OCI-M2 (cell line): Measurements from ENCODE around the gene LYZL6.
"Not testable (repeated sequence)": the region's sequence is repeated elsewhere in the genome, so short reads cannot be mapped to it uniquely, and the experiment has no call there.

Experiments
- DNase-seq: peaks from one replicate; lab custom pipeline; 2025; ENCODE audit not compliant: unreplicated experiment; lab: John Stamatoyannopoulos, UW

Gene LYZL6

GRCh38 chr17:35947156-35947585 lies 3.7 kb upstream of the LYZL6 start:
- DNase-seq, result no peak

- no peak for DNase-seq
These were observed 638 bp upstream of the LYZL6 start for GRCh38 chr17:35944151-35944550.

GRCh38 chr17:35942588-35943186 lies 826 bp downstream of the LYZL6 start:
- peak; percentile 20 for DNase-seq

GRCh38 chr17:35938492-35938891 lies 5.0 kb downstream of the LYZL6 start:
- not testable (repeated sequence) for DNase-seq

- DNase-seq, result no peak
These were observed 7.5 kb downstream of the LYZL6 start for GRCh38 chr17:35936063-35936462.

GRCh38 chr17:35934760-35935159 lies 8.8 kb downstream of the LYZL6 start:
- DNase-seq, result no peak

GRCh38 chr17:35932586-35932985 lies 10.9 kb downstream of the LYZL6 start:
- no peak for DNase-seq

GRCh38 chr17:35931794-35932425 lies 11.6 kb downstream of the LYZL6 start:
- no peak for DNase-seq

GRCh38 chr17:35930211-35931065 lies 13.1 kb downstream of the LYZL6 start, which contains the start of gene RDM1:
Gene RDM1, minus strand, starts transcription at chr17:35930773. Its CDS starts 46 bp downstream, at chr17:35930727.
- no peak for DNase-seq

GRCh38 chr17:35927714-35928113 lies 15.8 kb downstream of the LYZL6 start:
- no peak for DNase-seq

GRCh38 chr17:35923609-35924114 lies 19.9 kb downstream of the LYZL6 start:
- DNase-seq, result no peak

- no peak for DNase-seq
These were observed 23.3 kb downstream of the LYZL6 start for GRCh38 chr17:35920229-35920628.

GRCh38 chr17:35918665-35919064 lies 24.8 kb downstream of the LYZL6 start:
- DNase-seq, result no peak

- DNase-seq, result no peak
These were observed 25.8 kb downstream of the LYZL6 start for GRCh38 chr17:35917519-35918213.

GRCh38 chr17:35915153-35915964 lies 28.2 kb downstream of the LYZL6 start:
- DNase-seq, result no peak

GRCh38 chr17:35914354-35914753 lies 29.2 kb downstream of the LYZL6 start:
- DNase-seq, result no peak

GRCh38 chr17:35913609-35914008 lies 29.9 kb downstream of the LYZL6 start:
- no peak for DNase-seq

- no peak for DNase-seq
These were observed 30.6 kb downstream of the LYZL6 start for GRCh38 chr17:35912942-35913341.

GRCh38 chr17:35912339-35912912 lies 31.1 kb downstream of the LYZL6 start:
- DNase-seq, result no peak

GRCh38 chr17:35909408-35909807 lies 34.1 kb downstream of the LYZL6 start:
- DNase-seq, result no peak
